HepG2 (cell line): ENCODE measurements around the gene CAPN12. TPM values are rescaled to one million over a fixed set of nuclear protein-coding genes. Genes with fewer than 3 reads are reported as not detected.

Experiments used
- ATF4 ChIP-seq, 2 experiments: fragments of 450-650 bp in 1 of 2; sonication (generic) in 1 of 2; formaldehyde crosslinking; IDR thresholded peaks; 2 replicates each; pipeline versions ENCODE4 v1.5.0 to v1.8.0; 2020 to 2022; ENCODE audit warnings: mild to moderate bottlenecking in 1 of 2, missing genetic modification reagents in 1 of 2
- FOXC1 ChIP-seq: sonication (generic); formaldehyde crosslinking; IDR thresholded peaks from 2 replicates; pipeline ENCODE4 v1.8.0; 2022; ENCODE audit warnings: mild to moderate bottlenecking, missing genetic modification reagents, borderline replicate concordance
- GATAD2A ChIP-seq: IDR thresholded peaks from 2 replicates; pipeline ENCODE4 v1.6.1; 2016
- GPBP1L1 ChIP-seq: sonication (generic); formaldehyde crosslinking; IDR thresholded peaks from 2 replicates; pipeline ENCODE4 v1.5.0; 2020; ENCODE audit warnings: mild to moderate bottlenecking, missing genetic modification reagents
- HMGA1 ChIP-seq: sonication (generic); formaldehyde crosslinking; conservative IDR thresholded peaks from 2 replicates; pipeline ENCODE4 v1.4.0; 2020; ENCODE audit warnings: missing genetic modification reagents
- LRRFIP1 ChIP-seq: sonication (generic); formaldehyde crosslinking; conservative IDR thresholded peaks from 2 replicates; pipeline ENCODE4 v1.4.0; 2020; ENCODE audit warnings: missing genetic modification reagents
- NR2F6 ChIP-seq, 2 experiments: IDR thresholded peaks; 2 replicates each; pipeline ENCODE4 v1.6.1; 2016; ENCODE audit warnings: antibody characterized with exemption in 1 of 2, mild to moderate bottlenecking in 1 of 2
- SIX1 ChIP-seq: sonication (generic); formaldehyde crosslinking; IDR thresholded peaks from 2 replicates; pipeline ENCODE4 v1.4.0; 2020; ENCODE audit warnings: missing genetic modification reagents, borderline replicate concordance
- ZFY ChIP-seq: sonication (generic); formaldehyde crosslinking; IDR thresholded peaks from 2 replicates; pipeline ENCODE4 v1.4.0; 2020; ENCODE audit warnings: missing genetic modification reagents
- ZNF18 ChIP-seq: sonication (generic); formaldehyde crosslinking; IDR thresholded peaks from 2 replicates; pipeline ENCODE4 v1.8.0; 2022; ENCODE audit warnings: mild to moderate bottlenecking, missing genetic modification reagents; ENCODE audit not compliant: insufficient replicate concordance
- ZNF318 ChIP-seq: sonication (generic); formaldehyde crosslinking; IDR thresholded peaks from 2 replicates; pipeline ENCODE4 v1.4.0; 2020; ENCODE audit warnings: mild to moderate bottlenecking, missing genetic modification reagents
- ZNF704 ChIP-seq: sonication (generic); formaldehyde crosslinking; IDR thresholded peaks from 2 replicates; pipeline ENCODE4 v1.8.1; 2023; ENCODE audit warnings: mild to moderate bottlenecking, inconsistent platforms, moderate library complexity, missing genetic modification reagents, borderline replicate concordance
- polyA plus RNA-seq, 8 experiments: library from polyadenylated mRNA; depleted of rRNA in 3 of 8; stranded (reverse) in 7 of 8; unstranded in 1 of 8; fragments of >200 nt; fragmentation: Illumina TruSeq in 4 of 8; extraction: Trizol in 4 of 8; gene quantifications; 2 replicates each; pipeline versions ENCODE4 v1.2.1 to v1.2.3, GENCODE V29; 2011 to 2016; ENCODE audit warnings: low read depth in 4 of 8, missing spikeins in 1 of 8, mixed read lengths in 1 of 8; ENCODE audit not compliant: insufficient read depth in 1 of 8
- total RNA-seq, 5 experiments: library from RNA; depleted of rRNA; stranded (reverse); fragments of >200 nt; fragmentation: Illumina TruSeq; extraction: Trizol; gene quantifications; 2 replicates each; pipeline ENCODE4 v1.2.3, GENCODE V29; 2016; ENCODE audit warnings: low read depth in 1 of 5

Gene CAPN12
- total and polyA plus RNA-seq, 2 of the 13 experiments (the other 11 are each of a cell fraction or from before 2014, with no cell fraction given) = 1.6 to 13.6 TPM

GRCh38 chr19:38701455-38702063, 42.7 kb downstream of the CAPN12 start (continued):
- no peak; the same call in 1 of the 2 replicates for TF ChIP-seq FOXC1 (CRISPR knock-in tag)
- TF ChIP-seq ZNF318 = no peak
- no peak for TF ChIP-seq ATF4 (CRISPR knock-in tag; IDR thresholded peaks at IDR 0.05)
- peak; percentile 88 for TF ChIP-seq ZFY (CRISPR knock-in tag)
- no peak for TF ChIP-seq GPBP1L1 (CRISPR knock-in tag)
- TF ChIP-seq LRRFIP1 (CRISPR knock-in tag) = no peak
- peak; percentile 95 for TF ChIP-seq GATAD2A (CRISPR knock-in tag)
- no peak for TF ChIP-seq ZNF704
- no peak for TF ChIP-seq SIX1 (CRISPR knock-in tag)
- no peak for TF ChIP-seq HMGA1 (CRISPR knock-in tag)
- peak; percentile 70; the same call in 1 of the 2 replicates for TF ChIP-seq NR2F6 (IDR thresholded peaks at IDR 0.05)
- TF ChIP-seq NR2F6 (CRISPR knock-in tag; IDR thresholded peaks at IDR 0.05) = peak; percentile 94
- TF ChIP-seq ZNF18 (CRISPR knock-in tag) = peak; percentile 13
